Body of pancreas (tissue), 4 donors: ENCODE results near the gene NDFIP1.

Source experiments
- POLR2A ChIP-seq, 3 donors: fragments of 450-650 bp; IDR thresholded peaks; one replicate each; pipeline ENCODE4 v1.6.1; 2016; ENCODE audit warnings: antibody characterized with exemption in 3 of 3, mild to moderate bottlenecking in 2 of 3
- TF ChIP-seq, protein P1 (sequence below), 7 experiments: fragments of 450-650 bp in 4 of 7; fragments of 200-600 bp in 3 of 7; sonication (generic) in 3 of 7; IDR thresholded peaks; one replicate each; pipeline ENCODE4 v1.5.1; 2016 to 2019; ENCODE audit warnings: antibody characterized with exemption in 7 of 7

DNA sequence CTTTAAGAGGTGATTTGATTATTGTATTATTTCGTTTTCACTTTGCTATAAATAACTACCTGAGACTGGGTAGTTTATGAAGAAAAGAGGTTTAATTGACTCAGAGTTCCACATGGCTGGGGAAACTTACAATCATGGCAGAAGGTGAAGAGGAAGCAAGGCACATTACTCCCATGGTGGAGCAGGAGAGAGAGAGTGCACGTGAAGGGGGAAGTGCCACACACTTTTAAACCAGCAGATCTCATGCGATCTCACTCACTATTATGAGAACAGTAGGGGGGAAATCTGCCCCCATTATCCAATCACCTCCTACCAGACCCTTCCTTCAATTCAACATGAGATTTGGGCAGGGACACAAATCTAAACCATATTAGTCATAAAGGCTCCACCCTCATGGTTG is 36.1 kb upstream of the NDFIP1 start:
- TF ChIP-seq, protein P1, sequence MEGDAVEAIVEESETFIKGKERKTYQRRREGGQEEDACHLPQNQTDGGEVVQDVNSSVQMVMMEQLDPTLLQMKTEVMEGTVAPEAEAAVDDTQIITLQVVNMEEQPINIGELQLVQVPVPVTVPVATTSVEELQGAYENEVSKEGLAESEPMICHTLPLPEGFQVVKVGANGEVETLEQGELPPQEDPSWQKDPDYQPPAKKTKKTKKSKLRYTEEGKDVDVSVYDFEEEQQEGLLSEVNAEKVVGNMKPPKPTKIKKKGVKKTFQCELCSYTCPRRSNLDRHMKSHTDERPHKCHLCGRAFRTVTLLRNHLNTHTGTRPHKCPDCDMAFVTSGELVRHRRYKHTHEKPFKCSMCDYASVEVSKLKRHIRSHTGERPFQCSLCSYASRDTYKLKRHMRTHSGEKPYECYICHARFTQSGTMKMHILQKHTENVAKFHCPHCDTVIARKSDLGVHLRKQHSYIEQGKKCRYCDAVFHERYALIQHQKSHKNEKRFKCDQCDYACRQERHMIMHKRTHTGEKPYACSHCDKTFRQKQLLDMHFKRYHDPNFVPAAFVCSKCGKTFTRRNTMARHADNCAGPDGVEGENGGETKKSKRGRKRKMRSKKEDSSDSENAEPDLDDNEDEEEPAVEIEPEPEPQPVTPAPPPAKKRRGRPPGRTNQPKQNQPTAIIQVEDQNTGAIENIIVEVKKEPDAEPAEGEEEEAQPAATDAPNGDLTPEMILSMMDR (IDR thresholded peaks at IDR 0.05) = no peak
- no peak for TF ChIP-seq POLR2A (IDR thresholded peaks at IDR 0.05)
